ENCODE measurements around the gene SLC20A1.
"Not testable (repeated sequence)": the region's sequence is repeated elsewhere in the genome, so short reads cannot be mapped to it uniquely, and the experiment has no call there.

The SLC20A1 gene

GRCh38 chr2:112646791-112647689 is 1.3 kb downstream of the SLC20A1 start:
- FAIRE-seq: no peak

DNA sequence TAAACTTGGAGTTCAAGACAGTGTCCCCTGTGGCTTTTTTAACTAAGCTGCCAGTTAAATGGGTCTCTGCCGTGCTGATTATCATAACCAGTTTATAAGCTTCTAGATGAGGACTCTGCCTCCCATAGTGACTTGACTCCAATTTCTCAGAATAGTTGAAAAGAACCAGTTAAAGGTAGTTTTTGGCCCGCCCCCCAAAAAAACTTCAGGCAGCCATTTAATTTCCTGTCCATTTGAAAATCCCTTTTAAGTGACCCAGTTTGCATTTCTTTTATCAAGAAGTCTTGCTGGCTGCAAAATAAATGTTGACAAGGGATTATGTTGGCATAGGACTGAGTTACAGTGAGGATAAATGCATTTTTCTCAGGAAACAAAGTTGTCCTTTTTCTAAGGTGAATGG is 2.3 kb downstream of the SLC20A1 start:
- no peak for FAIRE-seq

GRCh38 chr2:112656679-112657078 is 10.9 kb downstream of the SLC20A1 start:
- no peak for FAIRE-seq

GRCh38 chr2:112658301-112658700 is 12.6 kb downstream of the SLC20A1 start:
- no peak for FAIRE-seq

- no peak for FAIRE-seq
These were observed 13.3 kb downstream of the SLC20A1 start for GRCh38 chr2:112658839-112659667.

DNA sequence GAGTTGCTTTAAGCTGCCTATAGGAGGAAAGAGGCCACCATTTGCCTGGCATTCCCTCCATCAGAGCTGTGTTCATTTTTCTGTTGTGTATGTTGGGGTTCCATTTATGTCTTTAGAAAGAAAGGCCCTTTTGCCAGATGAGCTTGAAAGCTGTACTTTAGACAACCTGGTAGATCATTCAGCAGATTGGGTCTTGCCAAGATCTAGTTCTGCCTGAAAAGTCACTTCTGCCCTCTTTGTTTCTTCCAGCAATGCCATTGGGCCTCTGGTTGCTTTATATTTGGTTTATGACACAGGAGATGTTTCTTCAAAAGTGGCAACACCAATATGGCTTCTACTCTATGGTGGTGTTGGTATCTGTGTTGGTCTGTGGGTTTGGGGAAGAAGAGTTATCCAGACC is 14.4 kb downstream of the SLC20A1 start:
- no peak for FAIRE-seq

- FAIRE-seq: no peak
These were observed 16.0 kb downstream of the SLC20A1 start for GRCh38 chr2:112661656-112662305.

DNA sequence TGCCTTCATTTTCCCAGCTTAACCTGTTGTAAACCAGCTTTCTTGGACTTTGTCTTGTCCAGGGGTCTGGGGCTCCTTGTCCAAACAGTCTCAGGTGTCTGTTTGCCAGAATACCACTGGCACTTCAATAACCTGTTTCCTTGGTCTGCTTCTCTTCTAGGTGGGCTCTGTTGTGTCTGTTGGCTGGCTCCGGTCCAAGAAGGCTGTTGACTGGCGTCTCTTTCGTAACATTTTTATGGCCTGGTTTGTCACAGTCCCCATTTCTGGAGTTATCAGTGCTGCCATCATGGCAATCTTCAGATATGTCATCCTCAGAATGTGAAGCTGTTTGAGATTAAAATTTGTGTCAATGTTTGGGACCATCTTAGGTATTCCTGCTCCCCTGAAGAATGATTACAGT is 17.0 kb downstream of the SLC20A1 start:
- no peak for FAIRE-seq

- FAIRE-seq: no peak
These were observed 18.9 kb downstream of the SLC20A1 start for GRCh38 chr2:112664689-112665088.

GRCh38 chr2:112665113-112665780 is 19.5 kb downstream of the SLC20A1 start:
- FAIRE-seq: no peak

- FAIRE-seq: no peak
These were observed 21.0 kb downstream of the SLC20A1 start for GRCh38 chr2:112666761-112667122.

GRCh38 chr2:112667540-112667939 is 21.8 kb downstream of the SLC20A1 start:
- FAIRE-seq: not testable (repeated sequence)

GRCh38 chr2:112669667-112670066 is 23.9 kb downstream of the SLC20A1 start:
- no peak for FAIRE-seq

- FAIRE-seq: no peak
These were observed 24.7 kb downstream of the SLC20A1 start for GRCh38 chr2:112670252-112671022.

GRCh38 chr2:112671801-112672200 is 26.1 kb downstream of the SLC20A1 start:
- FAIRE-seq: no peak

DNA sequence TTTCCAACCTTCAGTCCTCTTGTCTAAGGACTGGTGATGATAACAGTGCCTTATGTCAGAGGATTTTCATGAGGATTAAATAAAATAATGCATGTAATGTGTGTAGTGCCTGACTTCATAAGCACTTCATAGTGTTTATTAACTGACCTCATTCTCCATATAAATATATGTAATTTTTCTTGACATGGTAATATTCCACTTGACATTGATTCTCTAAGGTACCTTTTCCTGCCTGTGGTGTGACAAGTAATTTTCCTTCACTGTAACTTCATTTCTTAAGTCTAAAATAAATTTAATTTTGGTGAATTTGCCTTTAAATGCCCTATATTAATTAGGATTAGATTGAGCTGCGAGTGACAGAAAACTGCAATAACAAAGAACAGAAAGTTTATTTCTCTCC is 27.3 kb downstream of the SLC20A1 start:
- no peak for FAIRE-seq

DNA sequence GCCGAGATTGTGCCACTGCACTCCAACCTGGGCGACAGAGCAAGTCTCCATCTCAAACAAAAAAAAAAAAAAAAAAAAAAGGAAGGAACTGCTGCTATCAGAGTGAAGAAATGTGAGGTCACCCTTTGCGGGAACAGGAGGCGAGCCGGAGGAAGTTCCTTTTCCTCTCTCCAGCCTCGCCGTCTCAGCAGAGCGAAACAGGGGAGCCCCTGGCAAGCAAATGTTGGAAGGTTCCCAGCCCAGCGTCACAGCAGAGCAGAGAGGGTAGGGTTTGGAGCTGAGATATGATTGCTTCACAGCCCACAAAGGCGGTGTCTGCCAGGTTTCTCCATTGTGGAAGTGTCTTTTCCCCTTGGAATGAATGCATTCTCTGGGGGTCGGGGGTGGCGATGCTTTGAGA is 28.5 kb downstream of the SLC20A1 start:
- no peak for FAIRE-seq

DNA sequence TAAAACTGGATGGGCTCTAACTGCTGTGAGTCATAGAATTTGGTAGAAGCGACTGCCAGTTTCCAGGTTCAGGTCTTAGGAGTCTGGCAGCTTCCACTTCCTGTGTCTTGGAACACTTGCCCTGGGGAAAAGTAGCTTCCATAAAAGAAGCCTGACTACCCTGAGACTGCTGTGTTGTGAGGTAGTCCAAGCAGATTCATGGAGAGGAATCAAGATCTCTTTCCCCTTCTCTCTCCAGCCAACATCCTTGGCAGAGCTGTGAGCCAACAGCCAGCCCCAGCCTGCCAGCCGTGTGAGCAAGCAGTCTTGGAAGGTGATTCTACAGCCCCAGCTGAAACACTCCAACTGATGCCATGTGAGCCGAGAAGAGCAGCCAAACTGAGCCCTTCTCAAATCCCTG is 33.7 kb downstream of the SLC20A1 start:
- no peak for FAIRE-seq

GRCh38 chr2:112680666-112681101 is 34.9 kb downstream of the SLC20A1 start:
- no peak for FAIRE-seq

- no peak for FAIRE-seq
These were observed 36.4 kb downstream of the SLC20A1 start for GRCh38 chr2:112682101-112682500.

GRCh38 chr2:112683550-112684414 is 38.0 kb downstream of the SLC20A1 start:
- no peak for FAIRE-seq
